ENCODE results near the gene RBM18.

RBM18 gene

GRCh38 chr9:122192914-122193525, 71.6 kb downstream of the RBM18 start:
- no peak for DNase-seq (ENCODE audit: low read depth)
- H3K4me3 ChIP-seq (ENCODE audit: control insufficient read depth, low read depth, low read length) = no peak overlapping the region
- no peak for TF ChIP-seq CTCF (conservative IDR thresholded peaks at IDR 0.05; ENCODE audit: control insufficient read depth, insufficient read depth, low read depth, low read length)

GRCh38 chr9:122192261-122192875, 72.3 kb downstream of the RBM18 start:
- no peak for DNase-seq (ENCODE audit: low read depth)
- TF ChIP-seq CTCF (conservative IDR thresholded peaks at IDR 0.05; ENCODE audit: control insufficient read depth, insufficient read depth, low read depth, low read length) = no peak
- H3K4me3 ChIP-seq (ENCODE audit: control insufficient read depth, low read depth, low read length) = no peak overlapping the region

- DNase-seq (ENCODE audit: low read depth) = no peak
- no peak overlapping the region for H3K4me3 ChIP-seq (ENCODE audit: control insufficient read depth, low read depth, low read length)
- TF ChIP-seq CTCF (conservative IDR thresholded peaks at IDR 0.05; ENCODE audit: control insufficient read depth, insufficient read depth, low read depth, low read length) = no peak
Measured at GRCh38 chr9:122191584-122191983, 73.1 kb downstream of the RBM18 start.

- TF ChIP-seq CTCF (conservative IDR thresholded peaks at IDR 0.05; ENCODE audit: control insufficient read depth, insufficient read depth, low read depth, low read length) = no peak
- no peak for DNase-seq (ENCODE audit: low read depth)
- no peak overlapping the region for H3K4me3 ChIP-seq (ENCODE audit: control insufficient read depth, low read depth, low read length)
Measured at GRCh38 chr9:122190597-122191381, 73.9 kb downstream of the RBM18 start.

GRCh38 chr9:122188369-122188768, 76.3 kb downstream of the RBM18 start:
- TF ChIP-seq CTCF (conservative IDR thresholded peaks at IDR 0.05; ENCODE audit: control insufficient read depth, insufficient read depth, low read depth, low read length) = no peak
- H3K4me3 ChIP-seq (ENCODE audit: control insufficient read depth, low read depth, low read length) = no peak overlapping the region
- no peak for DNase-seq (ENCODE audit: low read depth)
